PC-3 (cell line): ENCODE measurements around the gene IFNAR1.

Source experiments
- EZH2 ChIP-seq: fragments of 300-600 bp; sonication (generic); IDR thresholded peaks from one replicate; pipeline ENCODE4 v1.6.1; 2017; ENCODE audit warnings: antibody characterized with exemption, mild to moderate bottlenecking, low read length; ENCODE audit not compliant: unreplicated experiment
- EZH2phosphoT487 ChIP-seq: fragments of 300-600 bp; sonication (generic); IDR thresholded peaks from 2 replicates; pipeline ENCODE4 v1.6.1; 2018; ENCODE audit warnings: mild to moderate bottlenecking, antibody characterized with exemption, low read length, borderline replicate concordance
- TF ChIP-seq, protein P1 (sequence below): fragments of 300-600 bp; sonication (generic); conservative IDR thresholded peaks from 2 replicates; pipeline ENCODE4 v1.5.1; 2017; ENCODE audit warnings: antibody characterized with exemption, low read depth, mild to moderate bottlenecking, low read length

DNA sequence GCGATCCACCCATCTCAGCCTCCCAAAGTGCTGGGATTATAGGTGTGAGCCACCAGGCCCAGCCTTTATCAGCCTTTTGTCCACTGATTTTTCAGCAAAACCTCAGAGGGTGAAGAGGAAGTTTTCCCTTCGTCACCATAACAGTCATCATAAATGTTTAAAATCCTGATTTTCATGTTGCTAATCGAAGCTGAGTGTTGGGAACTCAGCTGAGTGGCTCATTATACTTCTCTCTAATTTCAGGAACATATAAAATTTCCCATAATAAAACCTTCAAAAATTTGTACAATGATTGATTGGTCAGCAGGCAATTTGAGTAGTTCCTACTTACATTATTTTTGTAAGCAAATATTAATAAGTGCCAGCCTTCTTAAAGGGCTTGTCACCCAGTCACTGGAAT is 46.6 kb downstream of the IFNAR1 start:
- TF ChIP-seq, protein P1, sequence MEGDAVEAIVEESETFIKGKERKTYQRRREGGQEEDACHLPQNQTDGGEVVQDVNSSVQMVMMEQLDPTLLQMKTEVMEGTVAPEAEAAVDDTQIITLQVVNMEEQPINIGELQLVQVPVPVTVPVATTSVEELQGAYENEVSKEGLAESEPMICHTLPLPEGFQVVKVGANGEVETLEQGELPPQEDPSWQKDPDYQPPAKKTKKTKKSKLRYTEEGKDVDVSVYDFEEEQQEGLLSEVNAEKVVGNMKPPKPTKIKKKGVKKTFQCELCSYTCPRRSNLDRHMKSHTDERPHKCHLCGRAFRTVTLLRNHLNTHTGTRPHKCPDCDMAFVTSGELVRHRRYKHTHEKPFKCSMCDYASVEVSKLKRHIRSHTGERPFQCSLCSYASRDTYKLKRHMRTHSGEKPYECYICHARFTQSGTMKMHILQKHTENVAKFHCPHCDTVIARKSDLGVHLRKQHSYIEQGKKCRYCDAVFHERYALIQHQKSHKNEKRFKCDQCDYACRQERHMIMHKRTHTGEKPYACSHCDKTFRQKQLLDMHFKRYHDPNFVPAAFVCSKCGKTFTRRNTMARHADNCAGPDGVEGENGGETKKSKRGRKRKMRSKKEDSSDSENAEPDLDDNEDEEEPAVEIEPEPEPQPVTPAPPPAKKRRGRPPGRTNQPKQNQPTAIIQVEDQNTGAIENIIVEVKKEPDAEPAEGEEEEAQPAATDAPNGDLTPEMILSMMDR, result no peak
- no peak for TF ChIP-seq EZH2phosphoT487
- TF ChIP-seq EZH2, result no peak
